Measurements from ENCODE around the gene B4GAT1.

The B4GAT1 gene

GRCh38 chr11:66330931-66331330 lies 16.5 kb downstream of the B4GAT1 start:
- TF ChIP-seq CTCF (IDR thresholded peaks at IDR 0.05; ENCODE audit: low read depth, low read length): no peak
- no peak for DNase-seq (ENCODE audit: low read depth, low spot score)
- H3K4me3 ChIP-seq (ENCODE audit: low read depth, low read length): no peak overlapping the region
- in situ Hi-C loops (cut with HindIII; ENCODE audit: low sequenced_read_pairs): no loop called here

DNA sequence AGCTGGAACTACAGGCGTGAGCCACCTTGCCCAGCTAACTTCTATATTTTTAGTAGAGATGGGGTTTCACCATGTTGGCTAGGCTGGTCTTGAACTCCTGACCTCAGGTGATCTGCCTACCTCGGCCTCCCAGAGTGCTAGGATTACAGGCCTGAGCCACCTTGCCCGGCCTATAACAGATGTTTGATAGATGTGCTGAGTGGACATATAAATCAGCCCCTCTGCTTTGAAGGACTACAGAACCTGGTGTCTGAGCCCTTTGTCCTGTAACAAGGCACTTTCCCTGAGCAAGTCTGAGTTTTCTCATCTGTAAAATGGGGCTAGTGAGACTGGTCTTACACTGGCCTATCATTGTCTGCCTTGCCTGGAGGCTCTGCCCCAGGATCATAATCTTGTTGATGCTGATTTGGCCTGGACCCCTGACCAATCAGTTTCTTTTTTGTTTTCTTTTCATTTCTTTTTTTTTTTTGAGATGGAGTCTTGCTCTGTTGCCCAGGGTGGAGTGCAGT lies 18.2 kb downstream of the B4GAT1 start:
- in situ Hi-C loops (cut with HindIII; ENCODE audit: low sequenced_read_pairs): no loop called here
- TF ChIP-seq CTCF (IDR thresholded peaks at IDR 0.05; ENCODE audit: low read depth, low read length): no peak

GRCh38 chr11:66328302-66329144 lies 18.9 kb downstream of the B4GAT1 start:
- DNase-seq (ENCODE audit: low read depth, low spot score): peak; percentile 63
- peak; percentile 92 for TF ChIP-seq CTCF (IDR thresholded peaks at IDR 0.05; ENCODE audit: low read depth, low read length)
- H3K4me3 ChIP-seq (ENCODE audit: low read depth, low read length): no peak overlapping the region
- in situ Hi-C loops (cut with HindIII; ENCODE audit: low sequenced_read_pairs): no loop called here

More for the DNA sequence above, 18.2 kb downstream of the B4GAT1 start:
- H3K4me3 ChIP-seq (ENCODE audit: low read depth, low read length): no peak overlapping the region
- no peak for DNase-seq (ENCODE audit: low read depth, low spot score)

DNA sequence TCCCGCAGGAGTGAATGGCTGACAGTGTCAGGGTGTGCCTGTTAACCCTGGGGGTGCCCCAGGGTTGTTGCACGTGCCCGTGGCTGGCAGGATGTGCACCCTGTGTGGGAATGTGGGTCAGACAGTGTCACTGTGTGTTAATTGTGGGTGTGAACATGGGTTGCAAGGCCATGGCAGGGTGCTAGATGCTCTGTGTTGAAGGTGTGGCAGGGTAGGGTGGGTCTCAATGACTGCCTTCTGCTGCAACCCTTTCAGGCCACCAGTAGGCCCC lies 19.5 kb downstream of the B4GAT1 start:
- in situ Hi-C loops (cut with HindIII; ENCODE audit: low sequenced_read_pairs): no loop called here

DNA sequence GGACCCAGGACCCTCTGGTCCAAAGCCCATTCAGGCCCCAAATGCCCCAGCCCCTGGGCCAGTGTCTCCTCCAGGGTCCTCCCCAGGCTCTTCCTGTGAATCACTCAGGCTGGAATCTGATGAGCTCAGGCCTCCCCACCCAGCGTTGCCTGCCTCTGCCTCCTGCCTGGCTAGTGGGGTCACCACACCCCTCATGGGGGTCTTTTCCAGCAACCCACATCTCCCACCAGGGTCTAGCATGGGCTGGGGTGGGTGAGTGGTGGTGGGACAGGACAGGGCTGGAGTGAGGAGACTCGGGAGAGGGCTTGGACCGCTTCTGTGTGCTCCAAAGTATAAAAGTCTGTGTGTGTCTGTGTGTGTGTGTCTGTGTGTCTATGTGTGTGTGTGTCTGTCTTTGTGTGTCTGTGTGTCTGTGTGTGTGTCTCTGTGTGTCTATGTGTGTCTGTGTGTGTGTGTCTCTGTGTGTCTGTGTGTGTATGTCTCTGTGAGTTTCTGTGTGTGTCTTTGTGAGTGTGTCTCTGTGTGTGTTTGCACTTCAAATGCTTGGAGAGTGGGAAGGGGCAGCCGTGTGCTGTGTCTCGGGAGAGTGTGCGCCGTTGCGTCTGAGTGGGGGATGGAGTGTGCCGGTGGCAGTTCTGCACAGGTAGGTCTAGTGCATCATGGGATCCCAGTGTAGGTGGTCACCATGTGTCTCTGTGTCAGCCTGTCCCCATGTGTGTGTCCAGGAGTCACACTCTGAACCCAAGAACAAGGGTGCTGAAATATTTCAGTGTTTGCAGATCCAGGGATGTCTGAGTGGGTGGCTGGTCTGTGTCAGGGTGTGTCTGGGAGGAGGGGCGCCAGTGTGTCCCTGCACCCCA lies 20.0 kb downstream of the B4GAT1 start:
- DNase-seq (ENCODE audit: low read depth, low spot score): peak; percentile 71
- no peak overlapping the region for H3K4me3 ChIP-seq (ENCODE audit: low read depth, low read length)
- in situ Hi-C loops (cut with HindIII; ENCODE audit: low sequenced_read_pairs): no loop called here
- TF ChIP-seq CTCF (IDR thresholded peaks at IDR 0.05; ENCODE audit: low read depth, low read length): no peak

More for the DNA sequence above, 19.5 kb downstream of the B4GAT1 start:
- no peak for DNase-seq (ENCODE audit: low read depth, low spot score)
- no peak for TF ChIP-seq CTCF (IDR thresholded peaks at IDR 0.05; ENCODE audit: low read depth, low read length)
- H3K4me3 ChIP-seq (ENCODE audit: low read depth, low read length): no peak overlapping the region

DNA sequence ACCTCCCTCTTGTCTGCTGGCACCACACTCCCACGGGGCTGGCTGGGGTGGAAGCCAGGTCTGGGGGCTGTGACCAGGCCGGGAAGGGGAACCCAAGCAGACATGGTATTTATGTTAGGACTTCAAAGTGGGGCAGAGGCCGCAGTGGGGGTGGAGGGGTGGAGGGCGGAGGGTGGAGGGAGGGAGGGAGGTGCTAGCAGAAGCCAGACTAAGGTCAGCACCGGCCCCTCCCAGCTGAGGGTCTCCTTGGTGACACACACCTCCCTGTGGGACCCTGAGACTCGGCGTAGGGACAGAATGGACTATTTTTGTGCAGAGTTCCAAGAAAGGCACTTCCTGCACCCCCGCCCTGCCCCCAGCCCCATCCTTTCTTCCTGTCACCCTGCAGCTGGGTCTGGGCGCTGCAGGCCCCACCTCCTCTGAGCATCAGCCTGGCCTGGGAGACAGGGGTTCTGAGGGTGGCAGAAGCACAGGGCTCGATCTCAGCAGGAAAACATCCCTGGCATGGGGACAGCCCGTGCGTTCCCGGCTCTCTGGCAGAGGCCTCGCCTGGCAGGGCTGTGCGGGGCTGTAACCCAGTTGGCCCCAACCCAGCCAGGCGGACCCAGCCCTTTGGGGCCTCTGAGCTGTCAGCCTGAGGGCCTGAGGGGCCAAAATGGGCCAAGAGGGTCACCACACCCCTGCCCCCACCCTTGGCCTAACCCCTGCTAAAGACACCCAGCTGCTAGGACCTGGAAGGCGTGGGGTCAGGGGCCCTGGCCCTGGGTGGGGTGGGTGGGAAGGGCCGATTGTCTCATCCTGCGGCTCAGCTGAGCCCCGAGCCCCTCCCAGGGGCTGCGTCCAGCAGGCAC lies 20.9 kb downstream of the B4GAT1 start:
- peak; percentile 37 for DNase-seq (ENCODE audit: low read depth, low spot score)
- in situ Hi-C loops (cut with HindIII; ENCODE audit: low sequenced_read_pairs): no loop called here
- H3K4me3 ChIP-seq (ENCODE audit: low read depth, low read length): no peak overlapping the region
- no peak for TF ChIP-seq CTCF (IDR thresholded peaks at IDR 0.05; ENCODE audit: low read depth, low read length)

Measured in astrocyte of the spinal cord (primary cell).